Gastrocnemius medialis (tissue), 4 donors: ENCODE data around the gene CDKN2B-AS1. TPM values are rescaled to one million over a fixed set of nuclear protein-coding genes. Genes with fewer than 3 reads are reported as not detected.

Source experiments
- ATAC-seq, 2 donors: fragments of 150-250 bp; one replicate each; pipeline ENCODE4 v1.9.1; 2016
- DNase-seq, 2 donors: peaks; one replicate each; pipeline ENCODE4 v3.0.0-alpha.2; 2019
- H3K27ac ChIP-seq, 4 donors: fragments of 200-600 bp; sonication (generic); 1 replicate in 1 of 4; 2 replicates in 3 of 4; pipeline ENCODE4 v1.5.1; 2016 to 2018; ENCODE audit warnings: mild to moderate bottlenecking in 2 of 4, moderate library complexity in 1 of 4
- H3K27me3 ChIP-seq, 3 donors: fragments of 200-600 bp; sonication (generic) in 2 of 3; 1 replicate in 1 of 3; 2 replicates in 2 of 3; pipeline versions ENCODE4 v1.5.1 to v1.6.0; 2016 to 2019; ENCODE audit warnings: mild to moderate bottlenecking in 1 of 3, moderate library complexity in 1 of 3
- H3K36me3 ChIP-seq, 2 donors: fragments of 200-600 bp; sonication (generic) in 1 of 2; one replicate each; pipeline ENCODE4 v1.5.1; 2017 to 2018
- H3K4me1 ChIP-seq, 2 donors: fragments of 200-600 bp; sonication (generic) in 1 of 2; one replicate each; pipeline ENCODE4 v1.5.1; 2016 to 2017; ENCODE audit warnings: mild to moderate bottlenecking in 2 of 2
- H3K4me3 ChIP-seq, 4 donors: fragments of 200-600 bp; sonication (generic) in 3 of 4; 1 replicate in 1 of 4; 2 replicates in 3 of 4; pipeline ENCODE4 v1.5.1; 2016 to 2019; ENCODE audit warnings: mild to moderate bottlenecking in 2 of 4
- H3K9me3 ChIP-seq, 3 donors: fragments of 200-600 bp; sonication (generic) in 2 of 3; 1 replicate in 1 of 3; 2 replicates in 2 of 3; pipeline ENCODE4 v1.5.1; 2016 to 2019
- CTCF ChIP-seq, 5 experiments: fragments of 450-650 bp in 3 of 5; fragments of 200-600 bp in 2 of 5; sonication (generic) in 2 of 5; IDR thresholded peaks in 4 of 5; conservative IDR thresholded peaks in 1 of 5; 1 replicate in 4 of 5; 2 replicates in 1 of 5; pipeline ENCODE4 v1.5.1; 2016 to 2019; ENCODE audit warnings: antibody characterized with exemption in 5 of 5, mild to moderate bottlenecking in 3 of 5, moderate library complexity in 3 of 5
- POLR2A ChIP-seq, 2 donors: fragments of 450-650 bp; IDR thresholded peaks; one replicate each; pipeline ENCODE4 v1.6.1; 2017; ENCODE audit warnings: antibody characterized with exemption in 2 of 2, mild to moderate bottlenecking in 2 of 2, moderate library complexity in 2 of 2
- in situ Hi-C, 4 donors: fragments of 200-750 bp; cut with MboI; loops; one replicate each; pipeline versions ENCODE4 v1.15.0 to v1.8.0; 2017; ENCODE audit warnings: low sequenced_read_pairs in 4 of 4
- intact Hi-C: fragments of 100-400 bp; cut with DNase I; formaldehyde crosslinking; loops from one replicate; pipeline ENCODE4 v1.15.1; 2023; ENCODE audit warnings: low total_unique reads
- total RNA-seq, 4 donors: library from RNA; depleted of rRNA; stranded (reverse); fragments of >200 nt; gene quantifications; one replicate each; pipeline versions ENCODE4 v1.1.0 to v1.2.3, GENCODE V29; 2016

The CDKN2B-AS1 gene
- total RNA-seq, 4 donors from 2014 or later = 0.46 TPM; not detected in 3

GRCh38 chr9:22141908-22142307 is 147.3 kb downstream of the CDKN2B-AS1 start:
- H3K4me3 ChIP-seq = no peak overlapping the region
- no peaks in the 10 kb centered on the region for H3K9me3 ChIP-seq
- intact Hi-C loops (no loop called here), in situ Hi-C loops (no loop called here)
- H3K27me3 ChIP-seq = no peaks in the 10 kb centered on the region
- H3K4me1 ChIP-seq = no peaks in the 10 kb centered on the region
- TF ChIP-seq POLR2A (IDR thresholded peaks at IDR 0.05) = no peak
- no peak for TF ChIP-seq CTCF (IDR thresholded peaks at IDR 0.05 in 4 of 5, conservative IDR thresholded peaks at IDR 0.05 in 1 of 5)
- ATAC-seq (no peak), DNase-seq (no peak)
- H3K27ac ChIP-seq = no peak overlapping the region
- H3K36me3 ChIP-seq = no peaks in the 10 kb centered on the region

- ATAC-seq (no peak), DNase-seq (no peak)
- Histone ChIP-seq H3K27me3 (no peaks in the 10 kb centered on the region), H3K4me1 (no peaks in the 10 kb centered on the region), H3K36me3 (no peaks in the 10 kb centered on the region), H3K4me3 (no peak overlapping the region), H3K9me3 (no peaks in the 10 kb centered on the region), H3K27ac (no peak overlapping the region)
- TF ChIP-seq POLR2A (IDR thresholded peaks at IDR 0.05) (no peak), CTCF (IDR thresholded peaks at IDR 0.05 in 4 of 5, conservative IDR thresholded peaks at IDR 0.05 in 1 of 5) (no peak)
- in situ Hi-C loops (no loop called here), intact Hi-C loops (no loop called here)
These were observed 148.1 kb downstream of the CDKN2B-AS1 start for GRCh38 chr9:22142671-22143070.

DNA sequence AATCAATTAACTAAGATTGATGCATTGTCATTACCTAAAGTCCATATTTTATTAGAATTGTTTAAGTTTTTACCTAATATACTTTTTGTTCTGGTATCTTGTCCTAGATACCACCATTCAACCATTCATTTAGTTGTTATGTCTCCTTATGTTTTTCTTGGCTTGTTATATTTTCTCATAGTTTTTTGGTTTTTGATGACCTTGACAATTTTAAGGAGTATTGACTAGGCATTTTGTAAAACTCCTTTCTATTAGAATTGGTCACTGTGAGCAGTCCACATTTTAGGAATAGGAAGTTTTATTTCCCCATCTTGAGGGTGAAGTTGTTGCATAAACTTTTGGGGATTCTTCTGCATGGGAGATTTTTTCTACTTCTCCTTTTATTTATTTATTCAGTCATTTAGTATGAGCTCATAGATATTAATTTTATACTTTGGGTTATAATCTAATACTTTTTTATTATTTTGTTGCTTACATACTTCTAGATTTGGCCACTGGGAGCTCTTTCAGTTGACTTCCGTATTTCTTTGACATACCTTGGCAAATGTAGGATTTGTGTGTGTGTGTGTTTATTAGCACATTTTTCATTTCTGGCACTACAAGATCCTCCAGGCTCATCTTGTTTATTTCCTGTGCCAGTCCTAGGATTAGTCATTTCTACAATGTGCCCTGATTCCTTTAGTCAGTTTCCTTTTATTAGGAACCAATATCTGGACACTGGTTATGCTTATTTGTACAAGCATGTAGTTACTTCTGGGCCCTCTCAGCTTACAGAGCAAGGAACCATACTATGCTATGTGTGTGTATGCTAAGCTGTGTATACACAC is 149.4 kb downstream of the CDKN2B-AS1 start:
- TF ChIP-seq CTCF (IDR thresholded peaks at IDR 0.05 in 4 of 5, conservative IDR thresholded peaks at IDR 0.05 in 1 of 5) (no peak), POLR2A (IDR thresholded peaks at IDR 0.05) (no peak)

DNA sequence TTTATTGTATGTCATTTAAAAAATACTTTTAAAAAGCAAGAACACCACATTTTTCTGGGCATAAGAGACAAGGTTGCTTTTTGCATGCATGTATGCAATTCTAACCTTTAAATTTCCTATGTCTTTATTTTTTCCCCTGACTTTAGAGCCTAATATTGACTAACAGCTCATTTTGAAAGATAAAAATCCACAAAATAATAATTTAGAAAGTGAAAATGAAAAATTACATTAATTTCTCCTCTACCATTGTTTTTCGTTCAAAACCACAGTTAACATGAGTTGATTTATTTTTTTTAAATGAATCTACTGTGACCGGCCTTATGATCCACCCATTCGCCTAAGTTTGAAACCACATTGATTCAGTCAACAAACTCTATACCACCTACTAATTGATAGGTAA is 152.0 kb downstream of the CDKN2B-AS1 start:
- H3K36me3 ChIP-seq = no peaks in the 10 kb centered on the region
- no peak overlapping the region for H3K4me3 ChIP-seq
- no peaks in the 10 kb centered on the region for H3K4me1 ChIP-seq
- TF ChIP-seq CTCF (IDR thresholded peaks at IDR 0.05 in 4 of 5, conservative IDR thresholded peaks at IDR 0.05 in 1 of 5) (no peak), POLR2A (IDR thresholded peaks at IDR 0.05) (no peak)
- intact Hi-C loops = no loop called here
- no peaks in the 10 kb centered on the region for H3K27me3 ChIP-seq
- in situ Hi-C loops = no loop called here
- no peaks in the 10 kb centered on the region for H3K9me3 ChIP-seq
- ATAC-seq (no peak), DNase-seq (no peak)
- no peak overlapping the region for H3K27ac ChIP-seq

More for the DNA sequence above, 149.4 kb downstream of the CDKN2B-AS1 start:
- no peak overlapping the region for H3K4me3 ChIP-seq
- no peaks in the 10 kb centered on the region for H3K4me1 ChIP-seq
- no peaks in the 10 kb centered on the region for H3K36me3 ChIP-seq
- no peak for DNase-seq
- no peak overlapping the region for H3K27ac ChIP-seq
- in situ Hi-C loops (no loop called here), intact Hi-C loops (no loop called here)
- no peaks in the 10 kb centered on the region for H3K9me3 ChIP-seq
- no peak for ATAC-seq
- H3K27me3 ChIP-seq = no peaks in the 10 kb centered on the region
